ENCODE measurements around the gene SLC4A4. TPM values are rescaled to one million over a fixed set of nuclear protein-coding genes. Genes with fewer than 3 reads are reported as not detected.

The SLC4A4 gene
- total RNA-seq, 2 donors from 2014 or later = 1.8 TPM

DNA sequence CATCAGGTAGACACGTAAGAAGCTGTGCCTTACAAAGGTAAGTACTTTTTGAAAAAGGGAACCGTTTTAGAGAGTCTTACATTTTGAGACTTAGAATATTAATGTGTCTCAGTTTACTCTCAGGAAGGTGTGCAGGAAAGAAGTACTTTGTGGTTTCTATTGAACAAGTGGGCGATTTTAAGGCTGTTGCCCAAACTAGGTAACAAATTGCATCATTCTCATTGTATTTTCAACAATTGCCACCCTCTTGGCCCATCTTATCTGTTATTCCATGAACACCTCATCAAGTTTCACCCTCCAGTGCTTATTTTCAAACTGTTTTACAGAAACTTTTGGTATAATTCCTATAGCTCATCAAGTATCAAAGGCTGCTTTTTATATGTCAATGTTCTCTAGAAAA, 158.3 kb downstream of the SLC4A4 start:
- Histone ChIP-seq H3K27ac (no peak overlapping the region), H3K36me3 (no peaks in the 10 kb centered on the region), H3K4me3 (no peak overlapping the region), H3K4me1 (ENCODE audit: control insufficient read depth in 1 of 2, low read depth in 2 of 2) (no peaks in the 10 kb centered on the region), H3K9me3 (no peaks in the 10 kb centered on the region), H3K27me3 (replicated peaks; ENCODE audit: insufficient read depth) (no peaks in the 10 kb centered on the region)
- TF ChIP-seq, protein P1, sequence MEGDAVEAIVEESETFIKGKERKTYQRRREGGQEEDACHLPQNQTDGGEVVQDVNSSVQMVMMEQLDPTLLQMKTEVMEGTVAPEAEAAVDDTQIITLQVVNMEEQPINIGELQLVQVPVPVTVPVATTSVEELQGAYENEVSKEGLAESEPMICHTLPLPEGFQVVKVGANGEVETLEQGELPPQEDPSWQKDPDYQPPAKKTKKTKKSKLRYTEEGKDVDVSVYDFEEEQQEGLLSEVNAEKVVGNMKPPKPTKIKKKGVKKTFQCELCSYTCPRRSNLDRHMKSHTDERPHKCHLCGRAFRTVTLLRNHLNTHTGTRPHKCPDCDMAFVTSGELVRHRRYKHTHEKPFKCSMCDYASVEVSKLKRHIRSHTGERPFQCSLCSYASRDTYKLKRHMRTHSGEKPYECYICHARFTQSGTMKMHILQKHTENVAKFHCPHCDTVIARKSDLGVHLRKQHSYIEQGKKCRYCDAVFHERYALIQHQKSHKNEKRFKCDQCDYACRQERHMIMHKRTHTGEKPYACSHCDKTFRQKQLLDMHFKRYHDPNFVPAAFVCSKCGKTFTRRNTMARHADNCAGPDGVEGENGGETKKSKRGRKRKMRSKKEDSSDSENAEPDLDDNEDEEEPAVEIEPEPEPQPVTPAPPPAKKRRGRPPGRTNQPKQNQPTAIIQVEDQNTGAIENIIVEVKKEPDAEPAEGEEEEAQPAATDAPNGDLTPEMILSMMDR (IDR thresholded peaks at IDR 0.05) = no peak
- DNase-seq (ENCODE audit: low spot score) = no peak
- no peak for ATAC-seq (ENCODE audit: insufficient number of reproducible peaks, low FRiP score, low read depth)

DNA sequence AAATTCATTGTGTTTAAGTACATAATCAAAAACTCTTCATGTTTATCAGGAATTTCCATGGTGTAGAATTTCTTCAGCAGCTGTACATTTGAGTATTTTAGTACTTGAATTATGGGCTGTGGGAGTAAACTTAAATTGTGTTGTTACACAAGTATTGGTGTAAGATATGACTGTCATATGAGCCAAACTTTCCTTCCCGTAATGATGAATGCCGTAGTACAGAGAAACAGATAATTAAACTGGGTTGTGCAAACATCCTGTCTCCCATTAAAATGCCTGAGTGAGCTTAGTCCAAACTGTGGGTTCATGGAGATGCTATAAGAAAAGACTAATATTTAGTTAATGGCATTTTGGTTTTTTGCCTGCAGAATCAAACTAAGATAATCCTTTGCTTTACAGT, 159.2 kb downstream of the SLC4A4 start:
- H3K9me3 ChIP-seq = no peaks in the 10 kb centered on the region
- no peaks in the 10 kb centered on the region for H3K4me1 ChIP-seq (ENCODE audit: control insufficient read depth in 1 of 2, low read depth in 2 of 2)
- H3K27ac ChIP-seq = no peak overlapping the region
- H3K36me3 ChIP-seq = no peaks in the 10 kb centered on the region
- DNase-seq (ENCODE audit: low spot score) (no peak), ATAC-seq (ENCODE audit: insufficient number of reproducible peaks, low FRiP score, low read depth) (no peak)
- TF ChIP-seq, protein P1 (IDR thresholded peaks at IDR 0.05) = no peak
- no peak overlapping the region for H3K4me3 ChIP-seq
- no peaks in the 10 kb centered on the region for H3K27me3 ChIP-seq (replicated peaks; ENCODE audit: insufficient read depth)

DNA sequence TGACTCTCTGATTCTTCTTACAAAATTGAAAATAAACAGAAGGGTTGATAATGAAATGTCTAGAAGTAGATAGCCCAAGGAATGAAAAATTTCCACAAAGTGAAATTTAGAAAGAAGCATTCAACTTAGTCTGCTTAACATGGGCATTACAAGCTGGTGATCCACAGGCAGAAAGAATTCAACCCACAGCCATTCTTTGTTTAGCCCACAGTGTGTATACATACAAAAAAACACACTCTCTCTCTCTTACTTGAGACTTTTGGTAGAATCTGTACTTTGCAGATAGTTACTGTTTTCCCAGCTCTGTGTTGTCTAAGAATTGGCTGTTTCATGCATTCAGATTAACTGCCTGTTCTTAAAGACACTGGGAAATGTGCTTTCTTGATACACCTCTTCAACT, 159.8 kb downstream of the SLC4A4 start:
- Histone ChIP-seq H3K36me3 (no peaks in the 10 kb centered on the region), H3K4me3 (no peak overlapping the region), H3K9me3 (no peaks in the 10 kb centered on the region), H3K27ac (no peak overlapping the region), H3K4me1 (ENCODE audit: control insufficient read depth in 1 of 2, low read depth in 2 of 2) (no peaks in the 10 kb centered on the region), H3K27me3 (replicated peaks; ENCODE audit: insufficient read depth) (no peaks in the 10 kb centered on the region)
- DNase-seq (ENCODE audit: low spot score) (no peak), ATAC-seq (ENCODE audit: insufficient number of reproducible peaks, low FRiP score, low read depth) (no peak)
- TF ChIP-seq, protein P1 (IDR thresholded peaks at IDR 0.05) = no peak

DNA sequence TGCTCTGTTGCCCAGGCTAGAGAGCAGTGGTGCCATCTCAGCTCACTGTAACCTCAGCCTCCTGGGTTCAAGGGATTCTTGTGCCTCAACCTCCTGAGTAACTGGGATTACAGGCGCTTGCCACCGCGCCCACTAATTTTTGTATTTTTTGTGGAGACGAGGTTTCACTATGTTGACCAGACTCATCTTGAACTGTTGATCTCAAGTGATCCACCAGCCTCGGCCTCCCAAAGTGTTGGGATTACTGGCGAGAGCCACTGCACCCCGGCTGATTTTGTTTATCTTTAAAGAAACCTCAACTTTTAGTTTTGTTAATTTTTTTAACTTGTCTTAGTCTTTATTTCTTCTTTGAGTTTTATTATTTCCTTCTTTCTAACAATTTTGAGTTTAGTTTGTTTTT, 163.2 kb downstream of the SLC4A4 start:
- no peak overlapping the region for H3K4me3 ChIP-seq
- no peaks in the 10 kb centered on the region for H3K27me3 ChIP-seq (replicated peaks; ENCODE audit: insufficient read depth)
- no peaks in the 10 kb centered on the region for H3K4me1 ChIP-seq (ENCODE audit: control insufficient read depth in 1 of 2, low read depth in 2 of 2)
- H3K36me3 ChIP-seq = no peaks in the 10 kb centered on the region
- TF ChIP-seq, protein P1 (IDR thresholded peaks at IDR 0.05) = no peak
- ATAC-seq (ENCODE audit: insufficient number of reproducible peaks, low FRiP score, low read depth) (no peak), DNase-seq (ENCODE audit: low spot score) (no peak)
- H3K27ac ChIP-seq = no peak overlapping the region
- H3K9me3 ChIP-seq = no peaks in the 10 kb centered on the region

GRCh38 chr4:71518283-71518989, 179.6 kb downstream of the SLC4A4 start:
- H3K4me3 ChIP-seq = no peak overlapping the region
- no peaks in the 10 kb centered on the region for H3K36me3 ChIP-seq
- DNase-seq (ENCODE audit: low spot score) (no peak), ATAC-seq (ENCODE audit: insufficient number of reproducible peaks, low FRiP score, low read depth) (no peak)
- TF ChIP-seq, protein P1 (IDR thresholded peaks at IDR 0.05) = no peak
- H3K27ac ChIP-seq = no peak overlapping the region
- no peaks in the 10 kb centered on the region for H3K9me3 ChIP-seq
- H3K27me3 ChIP-seq (replicated peaks; ENCODE audit: insufficient read depth) = no peaks in the 10 kb centered on the region
- H3K4me1 ChIP-seq (ENCODE audit: control insufficient read depth in 1 of 2, low read depth in 2 of 2) = no peaks in the 10 kb centered on the region
